Neuronal stem cell (in vitro differentiated cells): Measurements from ENCODE around the gene RFPL4A.

Source experiments
- DNase-seq: peaks from one replicate; pipeline ENCODE4 v3.0.0-alpha.2; 2013; ENCODE audit warnings: low spot score
- H2AFZ ChIP-seq: one replicate; pipeline ENCODE4 v1.6.1; 2013; ENCODE audit warnings: mild to moderate bottlenecking, low read length, inconsistent platforms
- H2AK5ac ChIP-seq: 2 replicates; pipeline ENCODE4 v1.6.1; 2013; ENCODE audit warnings: low read depth, mild to moderate bottlenecking, inconsistent platforms, low read length, moderate library complexity, mixed read lengths
- H2BK120ac ChIP-seq: 2 replicates; pipeline ENCODE4 v1.6.1; 2013; ENCODE audit warnings: low read depth, mild to moderate bottlenecking, inconsistent platforms, low read length, moderate library complexity, mixed read lengths
- H2BK12ac ChIP-seq: one replicate; pipeline ENCODE4 v1.6.1; 2013; ENCODE audit warnings: low read length, inconsistent platforms
- H2BK15ac ChIP-seq: 2 replicates; pipeline ENCODE4 v1.6.1; 2013; ENCODE audit warnings: mild to moderate bottlenecking, low read length, inconsistent platforms, mixed read lengths
- H2BK5ac ChIP-seq: one replicate; pipeline ENCODE4 v1.6.1; 2013; ENCODE audit warnings: inconsistent platforms, mild to moderate bottlenecking, low read length, moderate library complexity
- H3K14ac ChIP-seq: one replicate; pipeline ENCODE4 v1.6.1; 2013; ENCODE audit warnings: low read length, inconsistent platforms
- H3K18ac ChIP-seq: 2 replicates; pipeline ENCODE4 v1.6.1; 2013; ENCODE audit warnings: low read length, inconsistent platforms
- H3K23ac ChIP-seq: 2 replicates; pipeline ENCODE4 v1.6.1; 2013; ENCODE audit warnings: low read depth, mild to moderate bottlenecking, mixed read lengths, low read length, inconsistent platforms; ENCODE audit not compliant: poor library complexity
- H3K27ac ChIP-seq: replicated peaks from 3 replicates; pipeline ENCODE4 v1.5.1; 2013; ENCODE audit warnings: low read length, inconsistent platforms
- H3K27me3 ChIP-seq, 3 experiments: 2 replicates each; pipeline ENCODE4 v1.6.1; 2013; ENCODE audit warnings: low read length in 3 of 3, mild to moderate bottlenecking in 2 of 3, inconsistent platforms in 1 of 3, low read depth in 1 of 3, mixed read lengths in 1 of 3, moderate library complexity in 1 of 3; ENCODE audit not compliant: control insufficient read depth in 3 of 3, insufficient read depth in 3 of 3
- H3K36me3 ChIP-seq, 2 donors: replicated peaks in 1 of 2; 2 replicates each; pipeline ENCODE4 v1.6.1; 2013; ENCODE audit warnings: low read length in 2 of 2; ENCODE audit not compliant: control insufficient read depth in 2 of 2, insufficient read depth in 2 of 2
- H3K4ac ChIP-seq: 2 replicates; pipeline ENCODE4 v1.6.1; 2013; ENCODE audit warnings: inconsistent platforms, mild to moderate bottlenecking, low read length, moderate library complexity
- H3K4me1 ChIP-seq, 2 donors: 1 replicate in 1 of 2; 2 replicates in 1 of 2; pipeline ENCODE4 v1.6.1; 2013; ENCODE audit warnings: low read length in 2 of 2, low read depth in 1 of 2; ENCODE audit not compliant: control insufficient read depth in 2 of 2, insufficient read depth in 1 of 2
- H3K4me2 ChIP-seq: one replicate; pipeline ENCODE4 v1.6.1; 2013; ENCODE audit warnings: mild to moderate bottlenecking, low read length, inconsistent platforms; ENCODE audit not compliant: insufficient read depth, poor library complexity, severe bottlenecking
- H3K4me3 ChIP-seq, 2 donors: 2 replicates each; pipeline ENCODE4 v1.5.1; 2013; ENCODE audit warnings: low read length in 2 of 2, mild to moderate bottlenecking in 2 of 2, inconsistent platforms in 1 of 2, moderate library complexity in 1 of 2
- H3K79me1 ChIP-seq: one replicate; pipeline ENCODE4 v1.6.1; 2013; ENCODE audit warnings: low read depth, mild to moderate bottlenecking, inconsistent platforms, low read length, moderate library complexity
- H3K9ac ChIP-seq: one replicate; pipeline ENCODE4 v1.6.1; 2013; ENCODE audit warnings: mild to moderate bottlenecking, low read depth, low read length, inconsistent platforms; ENCODE audit not compliant: poor library complexity
- H3K9me3 ChIP-seq, 2 donors: replicated peaks in 1 of 2; 2 replicates each; pipeline versions ENCODE3 to v1.6.1; 2013; ENCODE audit warnings: low read length in 2 of 2, mild to moderate bottlenecking in 2 of 2, inconsistent platforms in 1 of 2, low read depth in 1 of 2, mixed read lengths in 1 of 2, moderate library complexity in 1 of 2; ENCODE audit not compliant: control insufficient read depth in 2 of 2, insufficient read depth in 1 of 2
- H4K8ac ChIP-seq: one replicate; pipeline ENCODE4 v1.6.1; 2013; ENCODE audit warnings: low read depth, mild to moderate bottlenecking, inconsistent platforms, low read length, moderate library complexity
- H4K91ac ChIP-seq: one replicate; pipeline ENCODE4 v1.6.1; 2013; ENCODE audit warnings: low read length, low read depth, mild to moderate bottlenecking, inconsistent platforms; ENCODE audit not compliant: poor library complexity
- WGBS, 2 donors: extraction: QIAGEN DNeasy Blood & Tissue Kit; methylation state at CpG; one replicate each; pipeline ENCODE4 v1.1.7; 2013; ENCODE audit warnings: missing lambda C conversion rate in 2 of 2, mixed read lengths in 1 of 2; ENCODE audit not compliant: insufficient read length in 2 of 2, insufficient replicate concordance in 1 of 2; ENCODE audit errors: extremely low coverage in 2 of 2; 5-methylcytosine and 5-hydroxymethylcytosine counted together

Gene RFPL4A

GRCh38 chr19:55811340-55811739 lies 52.4 kb downstream of the RFPL4A start:
- Histone ChIP-seq H3K27ac (no peak overlapping the region), H3K14ac (no peak overlapping the region), H2BK5ac (no peak overlapping the region), H2AFZ (no peak overlapping the region), H4K8ac (no peak overlapping the region), H3K36me3 (no peaks in the 10 kb centered on the region), H2AK5ac (no peak overlapping the region), H3K4ac (no peak overlapping the region), H3K4me1 (no peaks in the 10 kb centered on the region), H3K18ac (no peak overlapping the region), H3K4me3 (no peak overlapping the region), H2BK12ac (no peak overlapping the region), H3K27me3 (peaks cover 0 to 3% (median 2%) of the 10 kb centered on the region in 3 experiments), H3K9me3 (peaks cover 0 to 30% of the 10 kb centered on the region in 2 donors), H3K9ac (no peak overlapping the region), H4K91ac (no peak overlapping the region), H3K4me2 (no peak overlapping the region), H3K79me1 (no peaks in the 10 kb centered on the region), H2BK15ac (no peak overlapping the region), H2BK120ac (no peak overlapping the region), H3K23ac (no peak overlapping the region)
- DNase-seq: no peak
- WGBS, 2 donors: no CpG with 5 or more reads among the region's 3 CpGs

GRCh38 chr19:55812449-55812848 lies 53.6 kb downstream of the RFPL4A start:
- Histone ChIP-seq H2BK12ac (no peak overlapping the region), H3K4me1 (no peaks in the 10 kb centered on the region), H3K27ac (no peak overlapping the region), H2BK120ac (no peak overlapping the region), H3K14ac (no peak overlapping the region), H2AFZ (no peak overlapping the region), H4K8ac (no peak overlapping the region), H2BK5ac (no peak overlapping the region), H3K4ac (no peak overlapping the region), H3K4me3 (no peak overlapping the region), H3K36me3 (no peaks in the 10 kb centered on the region), H3K4me2 (no peak overlapping the region), H3K9ac (no peak overlapping the region), H4K91ac (no peak overlapping the region), H3K18ac (no peak overlapping the region), H3K23ac (no peak overlapping the region), H3K79me1 (no peaks in the 10 kb centered on the region), H3K27me3 (peaks cover 0 to 2% (median 0%) of the 10 kb centered on the region in 3 experiments), H3K9me3 (peaks cover 0 to 27% of the 10 kb centered on the region in 2 donors), H2BK15ac (no peak overlapping the region), H2AK5ac (no peak overlapping the region)
- DNase-seq: no peak
- WGBS, 2 donors: no CpG with 5 or more reads among the region's 7 CpGs
